Femur (tissue), 1 donor: ENCODE measurements around the gene BCAR3.
A peak's percentile ranks its signal among the peaks of the same experiment; 100 is the strongest.
"Not testable (repeated sequence)": the region's sequence is repeated elsewhere in the genome, so short reads cannot be mapped to it uniquely, and the experiment has no call there.

Experiments used
- DNase-seq: peaks from one replicate; pipeline ENCODE4 v3.0.0-alpha.2; 2017

The BCAR3 gene

GRCh38 chr1:93687542-93687941 is 5.9 kb upstream of the BCAR3 start:
- DNase-seq, result no peak

GRCh38 chr1:93686504-93687250 is 5.0 kb upstream of the BCAR3 start:
- no peak for DNase-seq

GRCh38 chr1:93685918-93686317 is 4.3 kb upstream of the BCAR3 start:
- DNase-seq, result no peak

- no peak for DNase-seq
Observed at GRCh38 chr1:93683234-93683633, 1.6 kb upstream of the BCAR3 start.

GRCh38 chr1:93681989-93682412 is 364 bp upstream of the BCAR3 start:
- DNase-seq, result no peak

- peak; percentile 86 for DNase-seq
Observed at GRCh38 chr1:93680420-93681100, 1.1 kb downstream of the BCAR3 start.

GRCh38 chr1:93680076-93680419 is 1.6 kb downstream of the BCAR3 start:
- no peak for DNase-seq

GRCh38 chr1:93679546-93679945 is 2.1 kb downstream of the BCAR3 start:
- no peak for DNase-seq

GRCh38 chr1:93678946-93679480 is 2.6 kb downstream of the BCAR3 start:
- no peak for DNase-seq

- DNase-seq, result no peak
Observed at GRCh38 chr1:93678491-93678890, 3.1 kb downstream of the BCAR3 start.

GRCh38 chr1:93677729-93678128 is 3.9 kb downstream of the BCAR3 start:
- DNase-seq, result no peak

GRCh38 chr1:93676427-93676826 is 5.2 kb downstream of the BCAR3 start:
- DNase-seq, result no peak

GRCh38 chr1:93675931-93676330 is 5.7 kb downstream of the BCAR3 start:
- no peak for DNase-seq

- no peak for DNase-seq
Observed at GRCh38 chr1:93675271-93675670, 6.4 kb downstream of the BCAR3 start.

- DNase-seq, result not testable (repeated sequence)
Observed at GRCh38 chr1:93674071-93674470, 7.6 kb downstream of the BCAR3 start.

GRCh38 chr1:93673163-93673829 is 8.3 kb downstream of the BCAR3 start:
- DNase-seq, result no peak

- DNase-seq, result no peak
Observed at GRCh38 chr1:93672477-93673162, 9.0 kb downstream of the BCAR3 start.

GRCh38 chr1:93672069-93672468 is 9.6 kb downstream of the BCAR3 start:
- peak; percentile 64 for DNase-seq

- DNase-seq, result no peak
Observed at GRCh38 chr1:93671099-93671621, 10.5 kb downstream of the BCAR3 start.

- DNase-seq, result peak; percentile 52
Observed at GRCh38 chr1:93670141-93670540, 11.5 kb downstream of the BCAR3 start.

GRCh38 chr1:93669369-93669768 is 12.3 kb downstream of the BCAR3 start:
- peak; percentile 29 for DNase-seq

- DNase-seq, result no peak
Observed at GRCh38 chr1:93668951-93669350, 12.7 kb downstream of the BCAR3 start.

- peak; percentile 36 for DNase-seq
Observed at GRCh38 chr1:93668121-93668520, 13.5 kb downstream of the BCAR3 start.
